OCI-M2 (cell line): Measurements from ENCODE around the gene XDH.

ENCODE experiments used
- DNase-seq: peaks from one replicate; lab custom pipeline; 2025; ENCODE audit not compliant: unreplicated experiment; lab: John Stamatoyannopoulos, UW

The XDH gene

DNA sequence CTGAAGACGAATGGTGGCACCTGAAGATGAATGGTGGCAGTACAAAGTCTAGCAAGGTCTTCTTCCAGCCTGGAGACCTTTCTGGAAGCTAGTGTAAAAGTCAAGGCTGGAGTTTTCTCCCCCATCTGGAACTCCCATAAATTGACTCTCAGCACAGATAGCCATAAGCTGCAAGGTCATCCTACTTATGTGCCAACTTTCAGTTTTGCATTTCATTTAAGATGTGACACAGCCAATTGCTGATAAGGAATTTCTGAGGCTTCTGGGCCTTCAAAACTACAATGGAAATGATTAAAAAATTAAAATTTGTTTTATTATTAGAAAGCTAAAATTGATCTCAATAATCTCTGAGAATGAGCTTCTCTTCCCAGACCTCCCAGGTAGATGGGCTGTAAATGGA, 10.2 kb downstream of the XDH start:
- no peak for DNase-seq

DNA sequence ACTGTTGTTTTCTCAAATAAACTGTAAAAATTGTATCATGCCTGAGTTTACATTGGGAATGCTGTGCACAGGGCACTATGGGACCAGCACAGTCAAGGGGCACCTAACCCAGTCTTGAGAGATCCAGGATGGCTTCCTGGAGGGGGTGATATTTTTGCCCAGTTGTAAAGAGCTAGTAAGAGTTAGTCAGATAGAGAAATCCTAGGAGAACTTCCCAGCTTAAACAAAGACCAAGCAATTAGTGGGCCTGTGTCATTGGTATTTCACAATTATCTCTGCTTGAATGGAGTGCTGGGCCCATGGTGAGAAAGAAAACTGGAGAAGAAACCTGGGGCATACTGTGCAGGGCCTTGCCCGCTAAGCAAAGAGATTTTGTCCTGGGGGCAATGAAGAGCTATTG, 12.2 kb downstream of the XDH start:
- DNase-seq, result no peak

DNA sequence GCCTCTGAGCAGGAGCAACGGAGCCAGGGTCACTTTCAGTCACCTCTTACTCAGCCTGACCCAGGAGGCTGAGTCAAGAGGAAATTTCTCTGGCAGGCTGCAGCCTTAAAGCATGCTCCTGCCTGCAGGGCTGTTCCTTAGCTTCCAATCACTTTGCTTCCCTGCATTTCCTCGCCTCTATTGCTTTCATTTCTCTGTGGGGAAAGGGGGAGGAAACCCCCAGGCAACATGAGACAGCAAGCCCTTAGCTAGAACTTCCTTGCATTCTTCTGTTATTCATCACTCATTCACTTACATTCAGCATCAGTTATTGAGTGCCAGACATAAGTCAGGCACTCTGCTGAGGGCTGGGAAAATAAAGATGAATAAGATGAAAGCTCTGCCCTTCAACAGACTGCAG, 13.0 kb downstream of the XDH start:
- DNase-seq, result no peak

DNA sequence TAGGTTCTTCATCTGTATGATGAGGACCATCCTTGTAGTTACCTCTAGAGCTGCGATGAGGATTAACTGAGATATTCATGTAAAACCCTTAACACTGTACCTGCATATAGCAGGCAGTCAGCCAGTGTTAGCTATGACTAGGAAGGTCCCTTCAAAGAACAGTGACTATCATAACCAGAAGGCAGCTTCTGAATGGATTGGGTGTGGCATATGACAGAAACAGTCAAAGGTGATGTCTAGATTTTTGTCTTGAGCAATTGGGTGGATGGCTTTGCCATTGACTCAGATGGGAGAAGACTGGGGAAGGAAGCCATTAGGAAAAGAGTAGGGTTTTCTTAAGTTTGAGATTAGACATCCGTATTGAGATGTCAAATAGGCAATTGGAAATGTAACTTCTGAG, 15.7 kb downstream of the XDH start:
- no peak for DNase-seq

DNA sequence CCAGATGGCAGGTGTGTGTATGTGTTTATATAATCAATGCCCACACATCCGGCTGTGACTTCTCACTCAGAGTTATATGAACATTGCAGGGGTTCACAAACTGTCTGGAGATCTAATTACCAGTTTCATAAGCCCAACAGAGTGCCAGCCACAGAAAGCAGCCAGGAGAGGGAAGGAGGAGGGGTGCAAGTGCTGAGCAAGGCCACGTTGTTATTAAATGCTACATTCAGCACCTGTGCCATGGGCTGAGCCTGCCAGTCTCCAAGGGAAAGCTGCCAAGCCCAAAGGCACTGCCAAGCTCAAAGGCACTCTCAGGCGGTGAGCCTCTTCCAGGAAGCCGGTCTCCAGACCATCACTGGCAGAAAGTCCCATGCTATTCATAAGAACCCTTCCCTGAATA, 17.4 kb downstream of the XDH start:
- no peak for DNase-seq

DNA sequence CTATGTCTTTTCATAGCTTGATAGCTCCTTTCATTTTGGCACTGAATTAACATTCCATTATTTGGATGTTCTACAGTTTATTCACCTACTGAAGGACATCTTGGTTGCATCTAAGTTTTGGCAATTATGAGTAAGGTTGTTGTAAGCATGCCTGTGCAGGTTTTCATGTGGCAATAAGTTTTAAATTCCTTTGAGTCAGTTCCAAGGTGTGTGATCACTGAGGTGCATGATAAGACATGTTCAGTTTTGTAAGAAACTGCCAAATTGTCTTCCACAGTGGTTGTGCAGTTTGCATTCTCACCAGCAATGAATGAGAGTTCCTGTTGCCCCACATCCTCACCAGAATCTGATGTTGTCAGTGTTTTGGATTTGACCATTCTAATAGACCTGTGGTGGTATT, 24.2 kb downstream of the XDH start:
- DNase-seq, result no peak

DNA sequence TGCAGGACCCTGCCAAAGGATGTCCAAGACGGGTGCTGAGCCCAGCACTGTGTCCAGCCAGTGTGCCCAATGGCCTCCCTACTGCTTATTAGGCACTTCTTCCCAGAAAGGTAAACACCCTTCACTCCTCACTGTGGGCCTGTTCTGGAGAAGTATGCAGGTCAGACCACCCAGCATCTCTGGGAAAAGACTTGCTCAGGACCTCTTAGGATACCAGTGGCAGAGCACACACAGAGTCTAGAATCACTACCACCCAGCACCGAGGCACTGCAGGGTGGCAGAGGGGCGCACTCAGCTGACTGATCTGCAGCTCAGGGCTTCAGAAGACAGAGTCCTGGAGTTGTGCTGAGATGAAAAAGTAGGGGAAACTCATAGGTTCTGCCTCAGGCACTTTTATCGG, 25.8 kb downstream of the XDH start:
- no peak for DNase-seq

DNA sequence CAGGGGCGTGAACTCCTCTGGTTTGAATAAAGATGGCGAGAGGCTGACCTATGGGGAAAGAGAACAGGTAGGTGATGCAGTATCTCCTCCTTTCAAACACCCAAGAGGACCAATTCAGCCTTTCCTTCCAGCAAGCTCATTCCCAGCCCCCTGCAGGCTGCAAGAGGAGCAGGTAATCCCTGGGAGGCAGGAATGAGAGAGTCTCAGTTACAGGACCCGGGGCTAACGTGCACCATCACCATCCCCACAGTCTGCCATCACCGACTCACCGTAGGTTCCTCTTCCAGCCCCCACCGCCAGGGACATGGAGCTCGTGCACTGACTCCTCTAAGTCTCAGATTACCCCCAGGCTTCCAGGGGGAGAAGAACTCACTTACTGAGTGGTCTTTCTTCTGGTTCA, 26.7 kb downstream of the XDH start:
- DNase-seq, result no peak

DNA sequence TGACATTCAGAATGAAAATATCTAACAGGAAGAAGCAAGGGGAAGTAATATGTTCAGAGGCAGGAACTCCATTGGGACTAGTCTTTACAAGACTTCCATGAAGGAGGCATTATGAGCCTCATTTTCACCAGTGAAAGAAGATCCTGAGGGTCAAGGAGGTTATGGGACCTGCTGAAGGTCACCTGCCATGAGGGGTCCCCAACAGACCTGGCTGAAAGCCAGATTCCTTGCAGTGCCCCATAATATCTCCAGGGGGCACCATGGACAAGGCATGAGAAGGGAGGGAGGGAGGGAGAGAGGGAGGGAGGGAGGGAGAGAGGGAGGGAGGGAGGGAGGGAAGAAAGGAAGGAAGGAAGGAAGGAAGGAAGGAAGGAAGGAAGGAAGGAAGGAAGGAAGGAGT, 27.9 kb downstream of the XDH start:
- DNase-seq, result no peak

DNA sequence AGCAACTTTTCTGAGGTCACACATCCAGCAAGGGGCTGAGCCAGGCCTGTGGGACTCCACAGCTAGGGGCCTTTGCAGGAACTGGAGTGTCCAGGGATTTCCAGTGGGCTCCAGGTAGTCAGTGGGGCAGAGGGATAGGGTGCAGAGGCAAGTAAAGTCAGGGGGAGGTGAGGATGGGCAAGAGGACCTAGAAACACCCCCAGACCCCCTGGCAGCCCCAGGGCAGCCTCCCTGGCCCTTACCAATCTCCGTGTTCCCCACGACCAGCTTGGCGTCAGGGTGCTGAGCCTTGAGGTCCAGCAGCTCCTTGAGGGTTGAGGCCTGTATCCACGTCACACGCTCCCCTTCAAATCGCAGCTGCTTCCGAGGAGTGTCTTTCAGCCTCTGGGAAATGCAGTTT, 28.4 kb downstream of the XDH start:
- DNase-seq, result no peak

DNA sequence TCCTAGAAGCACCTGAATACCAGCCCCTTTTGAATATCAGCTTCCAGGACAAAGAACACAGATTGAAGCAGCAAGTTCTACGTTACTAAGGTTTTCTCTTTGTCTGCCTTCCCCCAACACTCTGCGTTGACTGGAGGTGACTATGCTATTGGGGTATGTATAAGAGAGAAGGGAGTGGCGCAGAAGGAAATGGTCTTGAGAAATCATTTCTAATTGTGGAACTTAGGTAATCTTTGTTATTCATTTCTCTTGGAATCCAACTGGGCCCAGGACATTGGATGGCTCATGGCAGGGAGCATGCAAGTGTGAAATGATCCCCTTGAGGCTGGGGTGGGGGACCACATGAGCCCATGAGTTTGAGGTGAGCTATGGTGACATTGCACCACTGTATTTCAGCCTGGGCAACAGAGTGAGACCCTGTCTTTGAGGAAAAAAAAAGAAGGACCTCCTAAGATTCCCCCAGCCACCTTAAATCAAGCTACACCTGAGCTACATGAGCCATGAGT, 29.7 kb downstream of the XDH start:
- DNase-seq, result no peak

DNA sequence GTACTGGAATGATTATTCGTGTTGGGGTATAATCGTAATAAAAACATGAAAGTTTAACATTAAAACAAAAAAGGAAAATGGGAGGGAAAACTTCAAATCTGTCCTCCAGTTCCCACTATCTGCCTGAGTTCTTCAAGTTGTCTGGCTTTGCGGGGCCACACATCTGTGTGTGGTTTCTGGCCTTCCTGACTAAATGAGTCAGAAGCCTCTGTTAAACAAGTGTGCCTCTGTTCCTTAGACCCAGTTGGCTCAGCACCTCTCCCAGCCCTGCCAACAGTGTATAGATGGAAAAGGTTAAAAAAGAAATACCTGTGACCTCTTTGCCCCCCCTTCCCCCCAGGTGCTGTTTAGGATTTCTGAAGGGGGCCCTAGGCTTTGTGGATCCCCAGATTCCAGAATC, 30.2 kb downstream of the XDH start:
- no peak for DNase-seq

DNA sequence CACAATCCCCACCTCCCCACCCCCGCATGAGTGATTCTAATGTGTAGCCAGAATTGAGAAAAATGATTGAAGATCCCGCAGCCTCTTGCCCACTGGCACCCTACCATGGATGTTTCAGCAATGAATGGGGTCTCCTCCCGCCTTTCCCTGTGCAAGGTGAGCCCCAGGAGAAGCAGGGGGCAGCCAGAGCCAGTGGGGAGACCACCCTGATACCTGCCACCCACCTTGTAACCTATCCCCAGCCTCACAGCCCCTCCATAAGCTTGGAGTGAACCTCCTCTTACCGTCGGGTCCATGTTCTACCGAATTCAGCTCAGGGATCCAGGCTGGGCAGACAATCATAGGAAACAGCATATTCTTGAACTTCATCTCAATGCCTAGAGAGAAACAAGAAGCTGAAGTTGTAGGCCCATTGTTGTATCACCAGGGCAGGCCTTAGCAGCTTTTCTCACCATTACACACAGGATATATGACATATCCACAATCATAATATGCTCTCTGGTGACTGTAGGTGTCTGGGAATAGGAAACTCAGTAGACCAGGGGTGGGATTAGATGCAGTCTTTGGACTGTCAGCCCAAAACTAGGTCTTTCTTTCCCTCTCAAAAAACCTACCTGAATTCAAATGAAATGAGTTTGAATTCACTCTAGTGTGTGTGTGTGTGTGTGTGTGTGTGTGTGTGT, 30.9 kb downstream of the XDH start:
- DNase-seq, result no peak

DNA sequence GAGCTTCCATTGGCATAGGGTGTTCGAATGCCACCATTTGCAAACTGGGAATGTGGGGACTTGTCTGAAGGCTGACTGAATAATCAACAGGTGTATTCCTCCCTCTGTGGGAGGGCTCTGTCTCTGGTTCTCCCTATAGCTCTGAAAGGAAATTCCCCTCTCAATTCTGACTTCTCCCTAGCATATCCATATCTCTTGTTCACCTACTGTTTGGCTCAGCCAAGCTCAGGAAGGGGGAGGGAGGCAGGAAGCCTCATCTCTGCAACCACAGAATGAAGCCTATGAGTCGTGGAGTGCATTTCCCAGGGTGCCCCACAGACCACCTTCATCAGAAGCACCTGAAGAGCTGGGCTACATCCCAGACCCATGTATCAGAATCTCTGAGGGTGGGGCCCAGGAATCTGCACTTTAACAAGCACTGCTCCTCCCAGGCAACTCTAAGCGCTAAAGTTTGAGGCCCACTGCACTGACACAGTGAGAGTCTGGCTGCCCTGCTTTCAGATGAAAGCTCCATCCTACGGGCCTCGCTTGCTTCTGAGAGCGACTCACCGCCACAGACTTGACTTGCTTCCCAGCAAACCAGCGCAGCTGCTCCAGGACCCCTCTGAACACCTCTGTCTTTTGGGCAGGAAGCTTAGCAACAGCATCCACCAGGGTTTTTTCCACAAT, 32.0 kb downstream of the XDH start:
- no peak for DNase-seq

DNA sequence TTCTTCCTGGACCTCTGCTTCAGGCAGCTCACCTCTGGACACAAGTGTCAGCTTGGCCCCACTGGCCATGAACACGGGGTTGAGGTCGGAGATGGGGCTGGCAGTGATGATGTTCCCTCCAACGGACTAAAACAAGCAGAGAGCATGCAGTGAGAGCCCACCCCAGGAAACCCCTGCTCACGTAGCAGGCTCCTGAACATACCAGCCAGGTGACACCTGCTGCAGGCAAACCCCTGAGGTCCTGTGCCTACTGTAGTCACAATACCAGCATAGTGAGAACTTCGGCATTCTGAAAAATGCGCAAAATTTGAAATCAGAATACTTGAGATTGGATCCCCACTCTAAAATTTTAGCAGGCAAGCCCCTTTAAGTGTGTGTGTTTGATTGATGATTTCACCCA, 32.9 kb downstream of the XDH start:
- no peak for DNase-seq

DNA sequence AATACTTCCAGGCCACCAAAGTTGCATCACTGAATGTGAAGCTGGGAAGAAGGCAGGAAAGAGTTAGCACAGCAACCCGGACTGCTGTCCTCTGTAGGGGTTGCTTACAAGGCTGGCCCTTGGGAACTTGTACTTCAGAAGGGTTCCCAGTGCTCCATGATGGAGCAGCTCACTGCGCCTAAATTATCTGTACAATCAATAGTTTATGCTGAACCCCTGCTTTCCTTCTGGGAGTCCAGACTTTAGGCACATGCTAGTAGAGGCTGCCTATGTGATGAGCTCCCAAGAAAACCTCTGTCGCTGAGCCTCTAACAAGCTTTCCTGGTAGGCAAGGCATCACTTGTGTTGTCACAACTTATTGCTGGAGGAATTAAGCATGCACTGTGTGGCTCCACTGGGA, 34.3 kb downstream of the XDH start:
- no peak for DNase-seq

DNA sequence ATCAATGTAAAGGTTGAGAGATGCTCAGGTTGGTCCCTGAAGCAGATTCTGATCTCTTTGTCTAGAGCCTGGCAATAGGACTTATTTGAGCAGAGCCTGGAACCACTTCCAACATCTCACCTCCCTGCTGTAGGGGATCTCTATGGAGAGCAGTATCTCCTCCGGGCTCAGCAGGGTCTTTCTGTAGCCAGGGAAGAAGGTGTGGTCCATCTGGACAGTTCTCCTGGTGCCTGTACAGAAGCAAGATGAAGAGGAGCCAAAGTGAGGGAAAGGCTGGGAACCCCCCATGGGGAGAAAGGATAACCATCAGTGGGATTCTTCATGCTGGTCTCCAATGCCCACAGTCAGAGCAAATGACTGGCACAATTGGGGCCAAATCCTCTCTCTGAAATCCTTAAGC, 34.8 kb downstream of the XDH start:
- no peak for DNase-seq

DNA sequence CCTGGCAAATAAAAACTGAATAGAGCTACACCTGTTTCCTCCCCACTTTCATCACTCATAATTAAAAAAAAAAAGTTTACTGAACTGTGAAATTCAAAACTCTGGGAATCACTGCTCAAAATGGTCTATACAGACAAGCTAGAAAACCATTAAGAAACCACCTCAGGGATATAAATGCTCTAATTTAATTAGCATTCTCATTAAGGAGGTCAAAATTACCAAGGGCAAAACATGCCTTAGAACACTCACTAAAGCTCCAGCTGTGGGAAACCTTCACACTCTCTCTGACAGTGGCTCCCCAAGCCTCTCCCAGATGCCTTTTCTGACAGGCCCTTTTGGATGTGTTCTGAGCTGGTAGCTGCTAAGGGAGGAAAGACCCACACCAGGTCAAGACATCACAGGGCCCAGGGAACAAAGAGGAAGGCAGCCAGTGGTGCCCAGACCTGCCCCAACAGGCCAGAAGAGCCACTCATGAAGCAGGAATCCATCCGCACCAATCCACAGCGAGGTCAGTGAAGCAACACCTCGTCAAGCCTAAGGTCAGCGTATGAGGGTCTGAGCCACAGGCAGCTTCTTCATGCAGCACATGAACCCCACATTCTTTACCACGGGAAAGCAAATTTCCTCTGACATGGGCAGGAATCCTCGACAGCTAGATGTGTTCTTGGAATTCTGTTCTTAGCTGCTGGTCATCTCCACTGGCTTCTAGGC, 35.6 kb downstream of the XDH start:
- DNase-seq, result no peak

DNA sequence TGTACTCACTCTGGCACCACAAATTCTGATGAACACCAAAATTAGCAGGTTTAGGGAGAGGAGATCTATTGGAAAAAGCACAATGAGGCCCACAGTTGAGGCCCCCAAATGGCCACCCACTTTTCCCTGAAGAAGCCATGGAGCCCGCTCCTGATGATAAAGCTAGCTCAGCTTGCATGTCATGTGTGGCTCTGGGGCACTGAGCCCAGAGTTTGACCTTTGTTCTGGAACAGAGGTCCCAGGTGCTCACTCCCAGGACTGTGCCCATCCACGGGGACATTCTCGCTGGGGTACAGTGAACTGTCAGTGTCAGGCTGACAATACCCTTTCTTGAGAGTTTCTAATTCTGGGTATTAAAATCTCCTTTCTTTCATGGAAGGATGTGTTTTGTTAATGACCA, 36.2 kb downstream of the XDH start:
- no peak for DNase-seq

DNA sequence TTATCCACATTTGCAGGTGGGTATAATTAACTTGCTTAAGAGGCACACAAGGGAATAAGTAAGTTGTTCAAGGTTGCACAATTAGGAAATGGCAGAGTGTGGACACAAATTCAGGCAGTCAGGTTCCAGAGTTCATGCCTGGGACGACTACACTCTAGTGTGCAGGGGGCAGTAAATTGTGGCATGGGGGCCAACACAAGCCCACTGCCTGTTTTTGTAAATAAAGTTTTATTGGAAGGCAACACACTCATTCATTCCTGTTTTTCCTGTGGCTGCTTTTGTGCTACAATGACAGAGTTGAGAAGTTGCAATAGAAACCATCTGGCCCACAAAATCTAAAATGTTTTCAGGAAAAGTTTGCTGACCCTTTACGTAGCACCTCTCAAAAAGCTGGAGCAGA, 41.4 kb downstream of the XDH start:
- DNase-seq, result no peak

DNA sequence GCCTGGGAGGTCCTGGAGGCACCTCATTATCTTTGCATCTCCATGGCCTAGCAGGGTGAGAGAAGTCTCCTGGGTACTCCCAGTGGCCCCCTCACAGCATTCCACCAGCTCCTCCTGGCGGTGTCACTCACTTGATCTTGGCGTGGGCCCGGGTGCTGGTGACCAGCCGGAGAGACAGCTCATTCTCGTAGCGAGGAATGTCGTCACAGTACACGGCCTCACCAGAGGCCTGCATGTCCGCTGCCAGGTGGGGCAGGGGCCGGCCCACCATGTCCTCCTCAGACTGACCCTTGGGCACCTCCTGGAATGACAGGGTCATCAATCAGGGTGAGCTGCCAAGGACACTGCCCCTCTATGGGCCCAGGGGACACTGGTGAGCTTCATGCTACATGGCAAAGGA, 42.4 kb downstream of the XDH start:
- no peak for DNase-seq

DNA sequence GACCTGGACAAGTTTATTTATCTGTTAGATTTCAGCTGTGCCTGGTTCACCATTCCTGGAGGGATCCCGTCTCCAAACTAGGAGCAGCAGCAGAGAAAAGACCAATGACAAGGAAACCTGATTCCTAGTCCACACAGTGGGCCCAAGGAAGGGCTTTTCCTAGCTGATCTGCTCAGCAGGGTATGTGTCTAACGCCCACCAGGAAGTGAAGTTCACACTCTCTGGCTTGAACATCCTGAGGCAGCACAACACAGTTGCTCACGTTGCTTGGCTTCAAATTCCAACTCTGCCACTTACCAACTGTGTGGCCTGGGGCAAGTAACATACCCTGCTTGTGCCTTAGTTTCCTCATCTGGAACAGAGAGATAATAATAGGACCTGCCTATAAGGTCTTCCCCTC, 42.9 kb downstream of the XDH start:
- no peak for DNase-seq
